ENCODE data around the gene INTU.

- TF ChIP-seq POLR2AphosphoS5 (IDR thresholded peaks at IDR 0.05) (no peak), POLR2A (IDR thresholded peaks at IDR 0.05) (no peak), CTCF (IDR thresholded peaks at IDR 0.05 in 8 of 11, conservative IDR thresholded peaks at IDR 0.05 in 3 of 11) (no peak)
Observed at GRCh38 chr4:127643791-127644190, 11.0 kb downstream of the INTU start.

Measured in spleen (tissue), 7 donors.